ENCODE results near the gene ASF1B. TPM values are rescaled to one million over a fixed set of nuclear protein-coding genes. Genes with fewer than 3 reads are reported as not detected.

The ASF1B gene
- polyA plus RNA-seq, 1 experiment: 2.8 TPM

- TF ChIP-seq CTCF (IDR thresholded peaks at IDR 0.05; ENCODE audit: low read depth, low read length): peak; percentile 16; the same call in 1 of the 2 replicates
- no peak for DNase-seq (ENCODE audit: low read depth, low spot score)
- CTCF ChIA-PET: no interaction called here
- H3K27me3 ChIP-seq (ENCODE audit: control insufficient read depth, insufficient read depth, low read length): no peaks in the 10 kb centered on the region
- POLR2A ChIA-PET: no interaction called here
- H3K9me3 ChIP-seq (ENCODE audit: control insufficient read depth, insufficient read depth, low read length): peaks cover 12% of the 10 kb centered on the region; the same call in 1 of the 2 replicates
- no peak overlapping the region for H3K27ac ChIP-seq (ENCODE audit: low read depth, low read length)
- peak overlapping the region; percentile 77 for H3K4me3 ChIP-seq (ENCODE audit: low read depth, low read length)
These were observed 47.1 kb downstream of the ASF1B start for GRCh38 chr19:14089412-14089661.

GRCh38 chr19:14088634-14089411 is 47.6 kb downstream of the ASF1B start:
- ChIA-PET CTCF (no interaction called here), POLR2A (no interaction called here)
- no peak for TF ChIP-seq CTCF (IDR thresholded peaks at IDR 0.05; ENCODE audit: low read depth, low read length)
- H3K9me3 ChIP-seq (ENCODE audit: control insufficient read depth, insufficient read depth, low read length): peaks cover 8% of the 10 kb centered on the region; the same call in 1 of the 2 replicates
- H3K4me3 ChIP-seq (ENCODE audit: low read depth, low read length): peak overlapping the region; percentile 77
- DNase-seq (ENCODE audit: low read depth, low spot score): no peak
- no peaks in the 10 kb centered on the region for H3K27me3 ChIP-seq (ENCODE audit: control insufficient read depth, insufficient read depth, low read length)
- no peak overlapping the region for H3K27ac ChIP-seq (ENCODE audit: low read depth, low read length)

- TF ChIP-seq CTCF (IDR thresholded peaks at IDR 0.05; ENCODE audit: low read depth, low read length): no peak
- Histone ChIP-seq H3K27ac (ENCODE audit: low read depth, low read length) (no peak overlapping the region), H3K9me3 (ENCODE audit: control insufficient read depth, insufficient read depth, low read length) (no peaks in the 10 kb centered on the region; the same call in 1 of the 2 replicates), H3K4me3 (ENCODE audit: low read depth, low read length) (no peak overlapping the region), H3K27me3 (ENCODE audit: control insufficient read depth, insufficient read depth, low read length) (no peaks in the 10 kb centered on the region)
- DNase-seq (ENCODE audit: low read depth, low spot score): no peak
- ChIA-PET POLR2A (no interaction called here), CTCF (no interaction called here)
These were observed 50.3 kb downstream of the ASF1B start for GRCh38 chr19:14086098-14086497.

- Histone ChIP-seq H3K27ac (ENCODE audit: low read depth, low read length) (no peak within 1 kb of the TSS), H3K4me3 (ENCODE audit: low read depth, low read length) (no peak within 1 kb of the TSS), H3K27me3 (ENCODE audit: control insufficient read depth, insufficient read depth, low read length) (no peaks in the 10 kb centered on the region), H3K9me3 (ENCODE audit: control insufficient read depth, insufficient read depth, low read length) (no peaks in the 10 kb centered on the region; the same call in 1 of the 2 replicates)
- POLR2A ChIA-PET: no interaction called here
- no peak for DNase-seq (ENCODE audit: low read depth, low spot score)
- CTCF ChIA-PET: no interaction called here
- TF ChIP-seq CTCF (IDR thresholded peaks at IDR 0.05; ENCODE audit: low read depth, low read length): no peak
These were observed 50.9 kb downstream of the ASF1B start, which contains the start of gene C19orf67 for GRCh38 chr19:14085309-14085995. Gene C19orf67 (minus strand): TSS chr19:14085783. CDS start chr19:14085627, 156 bp downstream.

GRCh38 chr19:14082675-14082960 is 53.8 kb downstream of the ASF1B start:
- no peak overlapping the region for H3K27ac ChIP-seq (ENCODE audit: low read depth, low read length)
- no peaks in the 10 kb centered on the region; the same call in 1 of the 2 replicates for H3K9me3 ChIP-seq (ENCODE audit: control insufficient read depth, insufficient read depth, low read length)
- DNase-seq (ENCODE audit: low read depth, low spot score): no peak
- no peak for TF ChIP-seq CTCF (IDR thresholded peaks at IDR 0.05; ENCODE audit: low read depth, low read length)
- H3K27me3 ChIP-seq (ENCODE audit: control insufficient read depth, insufficient read depth, low read length): no peaks in the 10 kb centered on the region
- ChIA-PET POLR2A (interaction anchor here (1.0 kb wide), 1 partner anchor 153 kb away, joined by 3 read pairs; no protein-coding TSS in a partner anchor), CTCF (interaction anchor here (1.3 to 1.7 kb wide), 3 partner anchors 54 to 265 kb away, joined by 3 to 5 read pairs (median 4); partner anchors contain the start of gene ASF1B)
- no peak overlapping the region for H3K4me3 ChIP-seq (ENCODE audit: low read depth, low read length)
